PC-9 (cell line): ENCODE results near the gene CBFB. TPM values are rescaled to one million over a fixed set of nuclear protein-coding genes. Genes with fewer than 3 reads are reported as not detected.

Experiments
- BruUV-seq: library from RNA; stranded (reverse); fragments of 400-500 nt; replicated peaks from 2 replicates; lab custom pipeline; 2021; lab: Mats Ljungman, UMichigan
- CTCF ChIA-PET: fragments of 300-600 bp; sonication (Branson Sonifier 250); formaldehyde crosslinking; loops from one replicate; lab custom pipeline; 2022; ENCODE audit warnings: antibody characterized with exemption; lab: Charles Lee
- POLR2A ChIA-PET: fragments of 300-600 bp; sonication (Branson Sonifier 250); formaldehyde crosslinking; loops from one replicate; lab custom pipeline; 2022; ENCODE audit warnings: antibody characterized with exemption; ENCODE audit not compliant: unreplicated experiment; lab: Charles Lee
- DNase-seq, 2 experiments: peaks; one replicate each; pipeline versions ENCODE4 v3.0.0 to v3.0.0-alpha.2; 2015 to 2022; ENCODE audit warnings: mixed read lengths in 1 of 2
- H2AFZ ChIP-seq: fragments of 200-600 bp; sonication (generic); 2 replicates; pipeline ENCODE4 v1.8.1; 2017; ENCODE audit warnings: antibody characterized with exemption
- H3F3A ChIP-seq: fragments of 200-600 bp; sonication (generic); 2 replicates; pipeline ENCODE4 v1.8.1; 2017; ENCODE audit warnings: antibody characterized with exemption, mild to moderate bottlenecking, low read depth; ENCODE audit not compliant: insufficient read depth
- H3K27ac ChIP-seq: fragments of 200-600 bp; sonication (generic); 2 replicates; pipeline ENCODE4 v1.6.1; 2016; ENCODE audit warnings: mixed run types
- H3K27me3 ChIP-seq: fragments of 200-600 bp; sonication (generic); 2 replicates; pipeline ENCODE4 v1.6.1; 2016; ENCODE audit warnings: low read depth, mixed run types; ENCODE audit not compliant: insufficient read depth
- H3K36me3 ChIP-seq: fragments of 200-600 bp; sonication (generic); 2 replicates; pipeline ENCODE4 v1.6.1; 2016; ENCODE audit warnings: low read depth, mixed run types
- H3K4me1 ChIP-seq: fragments of 200-600 bp; sonication (generic); replicated peaks from 2 replicates; pipeline ENCODE4 v1.6.1; 2016; ENCODE audit warnings: mixed run types; ENCODE audit not compliant: insufficient read depth
- H3K4me2 ChIP-seq: fragments of 200-600 bp; sonication (generic); 2 replicates; pipeline ENCODE4 v1.6.1; 2017; ENCODE audit warnings: mixed run types
- H3K4me3 ChIP-seq: fragments of 200-600 bp; sonication (generic); 2 replicates; pipeline ENCODE4 v1.6.1; 2016; ENCODE audit warnings: mixed run types
- H3K79me2 ChIP-seq: fragments of 200-600 bp; sonication (generic); 2 replicates; pipeline ENCODE4 v1.6.1; 2017; ENCODE audit warnings: low read depth, mixed run types
- H3K9me2 ChIP-seq: fragments of 200-600 bp; sonication (generic); 2 replicates; pipeline ENCODE4 v1.8.1; 2017; ENCODE audit warnings: mild to moderate bottlenecking; ENCODE audit not compliant: insufficient read depth
- H3K9me3 ChIP-seq: fragments of 200-600 bp; sonication (generic); 2 replicates; pipeline ENCODE4 v1.8.1; 2016; ENCODE audit warnings: low read depth; ENCODE audit not compliant: insufficient read depth
- H4K20me1 ChIP-seq: fragments of 200-600 bp; sonication (generic); 2 replicates; pipeline ENCODE4 v1.8.1; 2017; ENCODE audit not compliant: insufficient read depth
- EZH2 ChIP-seq: fragments of 200-600 bp; sonication (generic); IDR thresholded peaks from 2 replicates; pipeline ENCODE4 v1.8.0; 2017; ENCODE audit warnings: antibody characterized with exemption, low read depth
- intact Hi-C: fragments of 100-400 bp; cut with micrococcal nuclease; formaldehyde crosslinking; loops from one replicate; pipeline ENCODE4 v1.10.0; 2022; ENCODE audit not compliant: unreplicated experiment
- total RNA-seq: library from RNA; stranded (reverse); gene quantifications from 2 replicates; pipeline ENCODE4 v1.2.3, GENCODE V29; 2021
- TF ChIP-seq, protein P1 (sequence below): fragments of 200-600 bp; sonication (generic); conservative IDR thresholded peaks from 2 replicates; pipeline ENCODE4 v1.6.1; 2017; ENCODE audit warnings: mixed run types, antibody characterized with exemption, mild to moderate bottlenecking, moderate library complexity

CBFB gene
- total RNA-seq, 1 experiment from 2014 or later: 63.3 TPM

DNA sequence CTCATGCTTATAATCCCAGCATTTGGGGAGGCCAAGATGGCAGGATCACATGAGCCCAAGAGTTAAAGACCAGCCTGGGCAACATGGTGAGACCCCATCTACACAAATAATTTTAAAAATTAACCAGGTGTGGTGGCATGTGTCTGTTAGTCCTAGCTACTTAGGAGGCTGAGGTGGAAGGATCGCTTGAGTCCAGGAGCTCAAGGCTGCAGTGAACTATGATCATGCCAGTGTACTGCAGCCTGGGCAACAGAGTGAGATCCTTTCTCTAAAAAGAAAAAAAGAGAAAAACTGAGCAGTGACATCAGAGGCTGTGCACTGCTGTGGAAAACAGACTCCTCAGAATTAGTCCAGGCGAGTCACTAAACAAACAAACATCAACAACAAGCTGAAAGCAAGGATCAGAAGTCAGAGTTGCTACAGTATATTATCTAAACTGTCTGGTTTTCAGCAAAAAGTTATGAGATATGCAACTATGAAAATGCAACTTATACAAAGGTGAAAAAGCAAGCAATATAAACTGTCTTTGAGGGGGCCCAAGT lies 39.3 kb downstream of the CBFB start:
- CTCF ChIA-PET: interaction anchor here (0.5 kb wide), 1 partner anchor 67 kb away, joined by 6 read pairs; no protein-coding TSS in a partner anchor

DNA sequence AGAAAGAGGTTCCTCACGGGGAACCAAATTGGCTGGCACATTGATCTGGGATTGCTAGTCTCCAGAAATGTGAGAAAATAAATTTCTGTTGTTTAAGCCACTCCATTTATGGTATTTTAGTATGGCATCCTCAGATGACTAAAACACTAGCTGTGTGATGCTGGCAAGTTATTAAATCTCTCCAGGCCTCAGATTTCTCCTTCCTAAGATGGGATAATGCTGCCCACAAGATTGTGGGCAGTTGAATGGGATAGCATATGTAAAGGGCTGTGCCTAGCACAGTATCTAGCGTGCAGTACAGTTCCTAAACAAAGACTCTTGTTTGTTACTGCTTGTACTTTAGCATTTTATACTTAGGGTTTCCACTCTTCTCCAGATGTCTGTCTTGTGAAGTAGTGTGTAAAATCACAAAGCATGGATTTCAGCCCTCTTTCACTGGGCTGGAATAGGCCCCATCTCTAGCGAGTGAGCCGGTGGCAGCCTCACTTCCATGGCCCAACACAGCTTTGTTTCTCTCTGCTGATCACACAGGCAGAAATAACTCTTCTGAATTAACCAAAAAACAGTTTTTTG lies 42.6 kb downstream of the CBFB start:
- H3K9me3 ChIP-seq: no peaks in the 10 kb centered on the region
- CTCF ChIA-PET: interaction anchor here (0.5 kb wide), 1 partner anchor 27 kb away, joined by 3 read pairs; no protein-coding TSS in a partner anchor
- TF ChIP-seq EZH2: no peak
- TF ChIP-seq, protein P1, sequence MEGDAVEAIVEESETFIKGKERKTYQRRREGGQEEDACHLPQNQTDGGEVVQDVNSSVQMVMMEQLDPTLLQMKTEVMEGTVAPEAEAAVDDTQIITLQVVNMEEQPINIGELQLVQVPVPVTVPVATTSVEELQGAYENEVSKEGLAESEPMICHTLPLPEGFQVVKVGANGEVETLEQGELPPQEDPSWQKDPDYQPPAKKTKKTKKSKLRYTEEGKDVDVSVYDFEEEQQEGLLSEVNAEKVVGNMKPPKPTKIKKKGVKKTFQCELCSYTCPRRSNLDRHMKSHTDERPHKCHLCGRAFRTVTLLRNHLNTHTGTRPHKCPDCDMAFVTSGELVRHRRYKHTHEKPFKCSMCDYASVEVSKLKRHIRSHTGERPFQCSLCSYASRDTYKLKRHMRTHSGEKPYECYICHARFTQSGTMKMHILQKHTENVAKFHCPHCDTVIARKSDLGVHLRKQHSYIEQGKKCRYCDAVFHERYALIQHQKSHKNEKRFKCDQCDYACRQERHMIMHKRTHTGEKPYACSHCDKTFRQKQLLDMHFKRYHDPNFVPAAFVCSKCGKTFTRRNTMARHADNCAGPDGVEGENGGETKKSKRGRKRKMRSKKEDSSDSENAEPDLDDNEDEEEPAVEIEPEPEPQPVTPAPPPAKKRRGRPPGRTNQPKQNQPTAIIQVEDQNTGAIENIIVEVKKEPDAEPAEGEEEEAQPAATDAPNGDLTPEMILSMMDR: no peak
- H2AFZ ChIP-seq: no peak overlapping the region
- H3K4me2 ChIP-seq: no peak overlapping the region
- no peaks in the 10 kb centered on the region for H3K79me2 ChIP-seq
- H3F3A ChIP-seq: peaks cover 28% of the 10 kb centered on the region; the same call in 1 of the 2 replicates
- intact Hi-C loops: no loop called here
- no peaks in the 10 kb centered on the region for H3K9me2 ChIP-seq
- POLR2A ChIA-PET: no interaction called here
- H3K27me3 ChIP-seq: no peaks in the 10 kb centered on the region
- no peak overlapping the region for H3K27ac ChIP-seq
- peaks cover 3% of the 10 kb centered on the region; the same call in 1 of the 2 replicates for H4K20me1 ChIP-seq
- no peak overlapping the region for H3K4me3 ChIP-seq
- no TSS peak for BruUV-seq
- DNase-seq: no peak
- 0 out of 2 replicates have a peak, but pooled peaks cover 4% of the 10 kb centered on the region for H3K4me1 ChIP-seq
- peaks cover 19% of the 10 kb centered on the region for H3K36me3 ChIP-seq

More for the DNA sequence above, 39.3 kb downstream of the CBFB start:
- H3K27ac ChIP-seq: no peak overlapping the region
- no peak overlapping the region for H3K4me3 ChIP-seq
- intact Hi-C loops: no loop called here
- H4K20me1 ChIP-seq: peaks cover 14% of the 10 kb centered on the region; the same call in 1 of the 2 replicates
- BruUV-seq: no TSS peak
- no peaks in the 10 kb centered on the region for H3K9me3 ChIP-seq
- H3K27me3 ChIP-seq: no peaks in the 10 kb centered on the region
- peaks cover 16% of the 10 kb centered on the region; the same call in 1 of the 2 replicates for H3F3A ChIP-seq
- POLR2A ChIA-PET: no interaction called here
- H2AFZ ChIP-seq: no peak overlapping the region
- no peak overlapping the region for H3K4me2 ChIP-seq
- TF ChIP-seq, protein P1: no peak
- no peak for TF ChIP-seq EZH2
- H3K4me1 ChIP-seq: 0 out of 2 replicates have a peak, but pooled peaks cover 4% of the 10 kb centered on the region
- DNase-seq: peak in 1 of 2 experiments; percentile 37
- H3K36me3 ChIP-seq: peaks cover 17% of the 10 kb centered on the region
- no peaks in the 10 kb centered on the region for H3K9me2 ChIP-seq
- H3K79me2 ChIP-seq: peaks cover 10% of the 10 kb centered on the region; the same call in 1 of the 2 replicates

DNA sequence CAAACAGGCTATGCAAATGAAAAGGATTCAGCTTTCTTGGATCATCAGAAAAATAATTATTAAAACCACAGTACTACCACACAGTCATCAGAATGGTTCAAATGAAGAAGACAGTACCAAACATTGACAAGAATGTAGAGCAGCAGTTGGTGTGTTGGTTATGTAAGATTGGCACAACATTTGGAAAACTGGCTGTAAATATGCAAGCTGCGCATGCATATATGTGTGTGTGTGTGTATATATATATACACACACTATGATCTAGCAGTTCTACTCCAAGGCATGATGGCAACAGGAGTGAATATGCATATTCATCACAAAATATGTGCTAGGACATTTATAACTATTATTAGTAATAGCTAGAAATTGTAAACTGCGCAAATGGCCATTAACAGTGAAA lies 46.4 kb downstream of the CBFB start:
- Histone ChIP-seq H3K79me2 (no peaks in the 10 kb centered on the region), H3K4me2 (no peak overlapping the region), H3K27ac (no peak overlapping the region), H3F3A (peaks cover 17% of the 10 kb centered on the region; the same call in 1 of the 2 replicates), H3K27me3 (no peaks in the 10 kb centered on the region), H3K4me1 (no peaks in the 10 kb centered on the region), H3K36me3 (peaks cover 7% of the 10 kb centered on the region; the same call in 1 of the 2 replicates), H3K4me3 (no peak overlapping the region), H2AFZ (no peak overlapping the region), H4K20me1 (no peaks in the 10 kb centered on the region; the same call in 1 of the 2 replicates), H3K9me2 (no peaks in the 10 kb centered on the region), H3K9me3 (no peaks in the 10 kb centered on the region)
- TF ChIP-seq, protein P1: no peak
- TF ChIP-seq EZH2: no peak
- ChIA-PET CTCF (no interaction called here), POLR2A (no interaction called here)
- intact Hi-C loops: no loop called here
- no TSS peak for BruUV-seq
- no peak for DNase-seq
